ENCODE data around the gene SPTLC1.
"Not testable (repeated sequence)": the region's sequence is repeated elsewhere in the genome, so short reads cannot be mapped to it uniquely, and the experiment has no call there.

Gene SPTLC1

GRCh38 chr9:92140074-92140753 lies 25.0 kb upstream of the SPTLC1 start:
- peaks cover 12 to 15% of the 10 kb centered on the region in 2 donors for H3K27me3 ChIP-seq (ENCODE audit: control insufficient read depth in 2 of 2, insufficient read depth in 2 of 2, low read length in 2 of 2)
- no peaks in the 10 kb centered on the region for H3K36me3 ChIP-seq (ENCODE audit: control insufficient read depth in 2 of 2, insufficient read depth in 2 of 2, low read length in 2 of 2)
- H3K27ac ChIP-seq (ENCODE audit: low read depth in 2 of 2, low read length in 2 of 2) = no peak overlapping the region
- H3K9ac ChIP-seq (ENCODE audit: low read depth in 1 of 2, low read length in 2 of 2) = no peak overlapping the region
- no peaks in the 10 kb centered on the region for H3K9me3 ChIP-seq (ENCODE audit: control insufficient read depth in 2 of 2, low read length in 2 of 2)
- peak overlapping the region in 1 of 2 donors; percentile 46 for H3K4me3 ChIP-seq (ENCODE audit: low read length in 2 of 2)
- H3K4me1 ChIP-seq (ENCODE audit: control insufficient read depth in 2 of 2, insufficient read depth in 2 of 2, low read length in 2 of 2) = peaks cover 6 to 9% of the 10 kb centered on the region in 2 donors

GRCh38 chr9:92138960-92139540 lies 23.8 kb upstream of the SPTLC1 start:
- not testable (repeated sequence) for H3K4me1 ChIP-seq (ENCODE audit: control insufficient read depth in 2 of 2, insufficient read depth in 2 of 2, low read length in 2 of 2); H3K9ac ChIP-seq (ENCODE audit: low read depth in 1 of 2, low read length in 2 of 2); H3K9me3 ChIP-seq (ENCODE audit: control insufficient read depth in 2 of 2, low read length in 2 of 2); H3K4me3 ChIP-seq (ENCODE audit: low read length in 2 of 2); H3K36me3 ChIP-seq (ENCODE audit: control insufficient read depth in 2 of 2, insufficient read depth in 2 of 2, low read length in 2 of 2); H3K27ac ChIP-seq (ENCODE audit: low read depth in 2 of 2, low read length in 2 of 2)
- peaks cover 12 to 15% of the 10 kb centered on the region in 2 donors for H3K27me3 ChIP-seq (ENCODE audit: control insufficient read depth in 2 of 2, insufficient read depth in 2 of 2, low read length in 2 of 2)

GRCh38 chr9:92138157-92138959 lies 23.1 kb upstream of the SPTLC1 start:
- Histone ChIP-seq H3K9ac (ENCODE audit: low read depth in 1 of 2, low read length in 2 of 2) (no peak overlapping the region), H3K4me1 (ENCODE audit: control insufficient read depth in 2 of 2, insufficient read depth in 2 of 2, low read length in 2 of 2) (peaks cover 6 to 9% of the 10 kb centered on the region in 2 donors), H3K9me3 (ENCODE audit: control insufficient read depth in 2 of 2, low read length in 2 of 2) (no peaks in the 10 kb centered on the region), H3K4me3 (ENCODE audit: low read length in 2 of 2) (no peak overlapping the region), H3K27ac (ENCODE audit: low read depth in 2 of 2, low read length in 2 of 2) (no peak overlapping the region), H3K36me3 (ENCODE audit: control insufficient read depth in 2 of 2, insufficient read depth in 2 of 2, low read length in 2 of 2) (no peaks in the 10 kb centered on the region), H3K27me3 (ENCODE audit: control insufficient read depth in 2 of 2, insufficient read depth in 2 of 2, low read length in 2 of 2) (peaks cover 12 to 15% of the 10 kb centered on the region in 2 donors)

- Histone ChIP-seq H3K27ac (ENCODE audit: low read depth in 2 of 2, low read length in 2 of 2) (no peak overlapping the region), H3K4me1 (ENCODE audit: control insufficient read depth in 2 of 2, insufficient read depth in 2 of 2, low read length in 2 of 2) (peaks cover 6 to 9% of the 10 kb centered on the region in 2 donors), H3K9ac (ENCODE audit: low read depth in 1 of 2, low read length in 2 of 2) (no peak overlapping the region), H3K9me3 (ENCODE audit: control insufficient read depth in 2 of 2, low read length in 2 of 2) (no peaks in the 10 kb centered on the region), H3K36me3 (ENCODE audit: control insufficient read depth in 2 of 2, insufficient read depth in 2 of 2, low read length in 2 of 2) (no peaks in the 10 kb centered on the region), H3K27me3 (ENCODE audit: control insufficient read depth in 2 of 2, insufficient read depth in 2 of 2, low read length in 2 of 2) (peaks cover 9 to 10% of the 10 kb centered on the region in 2 donors), H3K4me3 (ENCODE audit: low read length in 2 of 2) (no peak overlapping the region)
These were observed 21.1 kb upstream of the SPTLC1 start for GRCh38 chr9:92136184-92136858.

- Histone ChIP-seq H3K9ac (ENCODE audit: low read depth in 1 of 2, low read length in 2 of 2) (no peak overlapping the region), H3K36me3 (ENCODE audit: control insufficient read depth in 2 of 2, insufficient read depth in 2 of 2, low read length in 2 of 2) (no peaks in the 10 kb centered on the region), H3K27me3 (ENCODE audit: control insufficient read depth in 2 of 2, insufficient read depth in 2 of 2, low read length in 2 of 2) (peaks cover 4 to 5% of the 10 kb centered on the region in 2 donors), H3K4me3 (ENCODE audit: low read length in 2 of 2) (no peak overlapping the region), H3K4me1 (ENCODE audit: control insufficient read depth in 2 of 2, insufficient read depth in 2 of 2, low read length in 2 of 2) (peaks cover 3 to 6% of the 10 kb centered on the region in 2 donors), H3K9me3 (ENCODE audit: control insufficient read depth in 2 of 2, low read length in 2 of 2) (no peaks in the 10 kb centered on the region), H3K27ac (ENCODE audit: low read depth in 2 of 2, low read length in 2 of 2) (no peak overlapping the region)
These were observed 20.4 kb upstream of the SPTLC1 start for GRCh38 chr9:92135576-92135975.

- Histone ChIP-seq H3K9ac (ENCODE audit: low read depth in 1 of 2, low read length in 2 of 2) (no peak overlapping the region), H3K27ac (ENCODE audit: low read depth in 2 of 2, low read length in 2 of 2) (no peak overlapping the region), H3K27me3 (ENCODE audit: control insufficient read depth in 2 of 2, insufficient read depth in 2 of 2, low read length in 2 of 2) (no peaks in the 10 kb centered on the region)
These were observed 18.9 kb upstream of the SPTLC1 start for GRCh38 chr9:92133949-92134604.

GRCh38 chr9:92132913-92133312 lies 17.7 kb upstream of the SPTLC1 start:
- H3K27ac ChIP-seq (ENCODE audit: low read depth in 2 of 2, low read length in 2 of 2); H3K27me3 ChIP-seq (ENCODE audit: control insufficient read depth in 2 of 2, insufficient read depth in 2 of 2, low read length in 2 of 2): not testable (repeated sequence)

More at GRCh38 chr9:92133949-92134604, 18.9 kb upstream of the SPTLC1 start:
- Histone ChIP-seq H3K9me3 (ENCODE audit: control insufficient read depth in 2 of 2, low read length in 2 of 2) (no peaks in the 10 kb centered on the region), H3K4me3 (ENCODE audit: low read length in 2 of 2) (no peak overlapping the region), H3K36me3 (ENCODE audit: control insufficient read depth in 2 of 2, insufficient read depth in 2 of 2, low read length in 2 of 2) (no peaks in the 10 kb centered on the region), H3K4me1 (ENCODE audit: control insufficient read depth in 2 of 2, insufficient read depth in 2 of 2, low read length in 2 of 2) (no peaks in the 10 kb centered on the region)

GRCh38 chr9:92132501-92132900 lies 17.3 kb upstream of the SPTLC1 start:
- Histone ChIP-seq H3K4me1 (ENCODE audit: control insufficient read depth in 2 of 2, insufficient read depth in 2 of 2, low read length in 2 of 2) (no peaks in the 10 kb centered on the region), H3K9ac (ENCODE audit: low read depth in 1 of 2, low read length in 2 of 2) (no peak overlapping the region), H3K36me3 (ENCODE audit: control insufficient read depth in 2 of 2, insufficient read depth in 2 of 2, low read length in 2 of 2) (no peaks in the 10 kb centered on the region), H3K27ac (ENCODE audit: low read depth in 2 of 2, low read length in 2 of 2) (no peak overlapping the region), H3K9me3 (ENCODE audit: control insufficient read depth in 2 of 2, low read length in 2 of 2) (no peaks in the 10 kb centered on the region), H3K27me3 (ENCODE audit: control insufficient read depth in 2 of 2, insufficient read depth in 2 of 2, low read length in 2 of 2) (no peaks in the 10 kb centered on the region), H3K4me3 (ENCODE audit: low read length in 2 of 2) (no peak overlapping the region)

More at GRCh38 chr9:92132913-92133312, 17.7 kb upstream of the SPTLC1 start:
- H3K4me1 ChIP-seq (ENCODE audit: control insufficient read depth in 2 of 2, insufficient read depth in 2 of 2, low read length in 2 of 2); H3K4me3 ChIP-seq (ENCODE audit: low read length in 2 of 2); H3K9me3 ChIP-seq (ENCODE audit: control insufficient read depth in 2 of 2, low read length in 2 of 2); H3K9ac ChIP-seq (ENCODE audit: low read depth in 1 of 2, low read length in 2 of 2); H3K36me3 ChIP-seq (ENCODE audit: control insufficient read depth in 2 of 2, insufficient read depth in 2 of 2, low read length in 2 of 2): not testable (repeated sequence)

GRCh38 chr9:92122800-92123199 lies 7.6 kb upstream of the SPTLC1 start:
- H3K27me3 ChIP-seq (ENCODE audit: control insufficient read depth in 2 of 2, insufficient read depth in 2 of 2, low read length in 2 of 2) = no peaks in the 10 kb centered on the region
- H3K4me3 ChIP-seq (ENCODE audit: low read length in 2 of 2) = no peak overlapping the region
- no peaks in the 10 kb centered on the region for H3K9me3 ChIP-seq (ENCODE audit: control insufficient read depth in 2 of 2, low read length in 2 of 2)
- no peak overlapping the region for H3K9ac ChIP-seq (ENCODE audit: low read depth in 1 of 2, low read length in 2 of 2)
- H3K36me3 ChIP-seq (ENCODE audit: control insufficient read depth in 2 of 2, insufficient read depth in 2 of 2, low read length in 2 of 2) = no peaks in the 10 kb centered on the region
- H3K4me1 ChIP-seq (ENCODE audit: control insufficient read depth in 2 of 2, insufficient read depth in 2 of 2, low read length in 2 of 2) = no peaks in the 10 kb centered on the region
- H3K27ac ChIP-seq (ENCODE audit: low read depth in 2 of 2, low read length in 2 of 2) = no peak overlapping the region
